Neural crest cell (in vitro differentiated cells): ENCODE results near the gene CCNB1IP1. TPM values are rescaled to one million over a fixed set of nuclear protein-coding genes. Genes with fewer than 3 reads are reported as not detected.
A peak's percentile ranks its signal among the peaks of the same experiment; 100 is the strongest.

Source experiments
- DNase-seq: peaks from one replicate; pipeline ENCODE4 v3.0.0; 2021; ENCODE audit warnings: low read depth, mixed read lengths, low spot score
- H3K27ac Mint-ChIP-seq: one replicate; pipeline ENCODE4 v1.8.0; 2021; ENCODE audit warnings: mild to moderate bottlenecking, mixed read lengths; ENCODE audit not compliant: unreplicated experiment
- H3K27me3 Mint-ChIP-seq: 2 replicates; pipeline ENCODE4 v1.8.0; 2021; ENCODE audit warnings: low read depth, mild to moderate bottlenecking, mixed read lengths
- H3K36me3 Mint-ChIP-seq: 2 replicates; pipeline ENCODE4 v1.8.0; 2021; ENCODE audit warnings: low read depth, mild to moderate bottlenecking, mixed read lengths
- H3K4me1 Mint-ChIP-seq: 2 replicates; pipeline ENCODE4 v1.8.0; 2021; ENCODE audit warnings: mixed read lengths
- H3K4me3 Mint-ChIP-seq: one replicate; pipeline ENCODE4 v1.8.0; 2021; ENCODE audit warnings: mild to moderate bottlenecking, mixed read lengths
- H3K9me3 Mint-ChIP-seq: 2 replicates; pipeline ENCODE4 v1.8.0; 2021; ENCODE audit warnings: mixed read lengths
- CTCF ChIP-seq: fragments of 200-600 bp; sonication (generic); conservative IDR thresholded peaks from 2 replicates; pipeline ENCODE4 v1.5.0; 2021; ENCODE audit warnings: antibody characterized with exemption, mild to moderate bottlenecking
- total RNA-seq: library from RNA; stranded (reverse); gene quantifications from 2 replicates; pipeline ENCODE4 v1.2.1, GENCODE V29; 2021

The CCNB1IP1 gene
- total RNA-seq, 1 donor from 2014 or later: 127 TPM

- no peak for TF ChIP-seq CTCF
- peak overlapping the region; percentile 57 for H3K4me3 Mint-ChIP-seq
- no peak overlapping the region for H3K27ac Mint-ChIP-seq
- H3K9me3 Mint-ChIP-seq: no peaks in the 10 kb centered on the region
- no peak for DNase-seq
- no peaks in the 10 kb centered on the region for H3K27me3 Mint-ChIP-seq
- no peaks in the 10 kb centered on the region for H3K4me1 Mint-ChIP-seq
- peaks cover 35% of the 10 kb centered on the region for H3K36me3 Mint-ChIP-seq
These were observed 15.4 kb downstream of the CCNB1IP1 start for GRCh38 chr14:20317720-20318119.

GRCh38 chr14:20314026-20314425 is 19.1 kb downstream of the CCNB1IP1 start:
- Mint-ChIP-seq H3K27me3 (no peaks in the 10 kb centered on the region), H3K9me3 (no peaks in the 10 kb centered on the region), H3K36me3 (peaks cover 37% of the 10 kb centered on the region), H3K27ac (no peak overlapping the region), H3K4me1 (no peaks in the 10 kb centered on the region), H3K4me3 (no peak overlapping the region)
- no peak for DNase-seq
- TF ChIP-seq CTCF: no peak

- no peak for DNase-seq
- no peak overlapping the region for H3K27ac Mint-ChIP-seq
- peak overlapping the region; percentile 95 for H3K4me3 Mint-ChIP-seq
- peaks cover 23% of the 10 kb centered on the region for H3K4me1 Mint-ChIP-seq
- H3K27me3 Mint-ChIP-seq: no peaks in the 10 kb centered on the region
- peaks cover 8% of the 10 kb centered on the region for H3K36me3 Mint-ChIP-seq
- peaks cover 2% of the 10 kb centered on the region for H3K9me3 Mint-ChIP-seq
- no peak for TF ChIP-seq CTCF
These were observed 27.0 kb downstream of the CCNB1IP1 start for GRCh38 chr14:20306079-20306423.

GRCh38 chr14:20305265-20306078 is 27.6 kb downstream of the CCNB1IP1 start, which contains the start of gene TTC5:
TSS of gene TTC5 (minus strand) at chr14:20305951. CDS start at chr14:20305937, 14 bp downstream.
- H3K9me3 Mint-ChIP-seq: peaks cover 2% of the 10 kb centered on the region

GRCh38 chr14:20302042-20302755 is 30.9 kb downstream of the CCNB1IP1 start:
- Mint-ChIP-seq H3K27me3 (no peaks in the 10 kb centered on the region), H3K4me3 (no peak overlapping the region), H3K27ac (no peak overlapping the region), H3K9me3 (no peaks in the 10 kb centered on the region), H3K36me3 (peaks cover 11% of the 10 kb centered on the region), H3K4me1 (peaks cover 23% of the 10 kb centered on the region)
- no peak for TF ChIP-seq CTCF
- no peak for DNase-seq

More at GRCh38 chr14:20305265-20306078, 27.6 kb downstream of the CCNB1IP1 start, which contains the start of gene TTC5:
- peak; percentile 95 for TF ChIP-seq CTCF
- peak; percentile 93 for DNase-seq
- Mint-ChIP-seq H3K27ac (peak within 1 kb of the TSS; percentile 59), H3K4me3 (peak within 1 kb of the TSS; percentile 95), H3K36me3 (peaks cover 9% of the 10 kb centered on the region), H3K4me1 (peaks cover 23% of the 10 kb centered on the region), H3K27me3 (no peaks in the 10 kb centered on the region)
